ENCODE results near the gene COX4I1.

The COX4I1 gene

DNA sequence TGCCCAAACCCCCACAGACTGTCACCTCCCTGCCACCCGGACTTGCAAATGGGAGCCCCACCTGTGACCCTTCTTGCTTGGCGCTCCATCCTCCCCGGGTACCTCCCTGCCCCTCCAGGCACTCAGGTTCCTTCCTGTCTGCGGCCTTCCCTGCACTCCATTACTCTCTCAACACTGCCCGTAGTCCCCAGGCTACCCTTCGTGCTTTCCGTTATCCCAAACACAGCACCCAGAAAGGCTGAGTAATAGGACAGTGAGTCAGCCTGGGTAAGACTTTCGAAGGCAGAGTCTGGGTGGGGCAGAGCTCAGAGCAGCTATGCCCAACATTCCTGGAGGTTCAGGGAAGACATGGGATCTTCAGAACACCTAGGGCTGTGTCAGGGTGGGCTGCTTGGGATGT is 32.0 kb upstream of the COX4I1 start:
- DNase-seq (ENCODE audit: low read depth in 1 of 2, low spot score in 1 of 2) = no peak

DNA sequence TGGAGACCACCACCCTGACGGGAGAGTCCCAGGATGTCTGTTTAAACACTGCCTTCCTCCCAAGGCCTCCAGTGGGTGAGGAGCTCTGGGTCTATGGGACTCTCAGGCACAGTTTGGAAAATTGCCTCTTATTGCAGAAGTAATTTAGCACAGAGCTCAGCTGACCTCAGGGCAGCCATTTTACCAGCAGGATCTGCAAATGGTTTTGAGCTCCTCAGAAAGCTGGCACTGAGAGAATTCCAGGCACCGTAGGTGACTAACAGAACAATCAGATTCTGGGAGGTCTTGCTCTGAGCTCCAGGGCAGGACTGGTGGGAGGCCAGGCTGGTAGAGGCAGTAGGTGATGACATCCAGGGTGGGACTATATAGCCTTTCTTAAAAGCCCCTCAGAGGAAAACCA is 31.3 kb upstream of the COX4I1 start:
- DNase-seq (ENCODE audit: low read depth in 1 of 2, low spot score in 1 of 2) = no peak

DNA sequence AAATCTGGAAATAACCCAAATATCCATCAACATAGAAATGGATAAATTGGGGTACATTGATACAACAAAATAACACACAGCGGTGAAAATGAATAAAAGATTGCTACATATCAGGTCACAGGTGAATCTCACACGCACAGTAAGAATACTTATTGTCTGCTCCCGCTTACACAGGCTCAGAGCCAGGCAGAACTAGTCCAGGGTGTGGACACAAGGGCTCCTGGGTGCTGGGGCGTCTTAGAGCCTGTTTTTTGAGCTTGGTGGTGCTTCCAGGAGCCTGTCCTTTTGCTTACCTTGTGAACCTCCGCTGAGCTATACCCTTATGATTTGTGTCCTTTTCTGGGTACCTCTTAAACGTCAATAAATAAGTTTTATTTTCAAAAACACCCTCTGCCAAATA is 28.8 kb upstream of the COX4I1 start:
- DNase-seq (ENCODE audit: low read depth in 1 of 2, low spot score in 1 of 2) = no peak

DNA sequence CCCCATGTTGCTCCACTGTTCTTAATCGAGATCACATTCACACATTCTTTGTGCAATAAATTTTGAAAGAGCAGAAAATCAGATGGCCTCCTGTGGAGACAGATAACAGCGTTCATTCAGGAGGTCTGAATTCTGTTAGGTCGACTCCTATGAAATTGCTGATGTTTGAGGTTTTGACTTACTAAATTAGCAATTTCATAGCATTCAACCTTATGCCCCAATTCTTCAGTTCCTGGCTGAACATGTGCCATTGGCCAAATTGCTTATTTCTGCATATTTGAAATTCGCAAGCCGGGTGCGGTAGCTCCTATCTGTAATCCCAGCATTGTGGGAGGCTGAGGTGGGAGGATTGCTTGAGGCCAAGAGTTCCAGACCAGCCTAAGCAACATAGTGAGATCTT is 26.5 kb upstream of the COX4I1 start:
- DNase-seq (ENCODE audit: low read depth in 1 of 2, low spot score in 1 of 2) = no peak

- DNase-seq (ENCODE audit: low read depth in 1 of 2, low spot score in 1 of 2) = no peak
Measured at GRCh38 chr16:85774136-85774535, 25.4 kb upstream of the COX4I1 start.

GRCh38 chr16:85774811-85775210 is 24.7 kb upstream of the COX4I1 start:
- no peak for DNase-seq (ENCODE audit: low read depth in 1 of 2, low spot score in 1 of 2)

DNA sequence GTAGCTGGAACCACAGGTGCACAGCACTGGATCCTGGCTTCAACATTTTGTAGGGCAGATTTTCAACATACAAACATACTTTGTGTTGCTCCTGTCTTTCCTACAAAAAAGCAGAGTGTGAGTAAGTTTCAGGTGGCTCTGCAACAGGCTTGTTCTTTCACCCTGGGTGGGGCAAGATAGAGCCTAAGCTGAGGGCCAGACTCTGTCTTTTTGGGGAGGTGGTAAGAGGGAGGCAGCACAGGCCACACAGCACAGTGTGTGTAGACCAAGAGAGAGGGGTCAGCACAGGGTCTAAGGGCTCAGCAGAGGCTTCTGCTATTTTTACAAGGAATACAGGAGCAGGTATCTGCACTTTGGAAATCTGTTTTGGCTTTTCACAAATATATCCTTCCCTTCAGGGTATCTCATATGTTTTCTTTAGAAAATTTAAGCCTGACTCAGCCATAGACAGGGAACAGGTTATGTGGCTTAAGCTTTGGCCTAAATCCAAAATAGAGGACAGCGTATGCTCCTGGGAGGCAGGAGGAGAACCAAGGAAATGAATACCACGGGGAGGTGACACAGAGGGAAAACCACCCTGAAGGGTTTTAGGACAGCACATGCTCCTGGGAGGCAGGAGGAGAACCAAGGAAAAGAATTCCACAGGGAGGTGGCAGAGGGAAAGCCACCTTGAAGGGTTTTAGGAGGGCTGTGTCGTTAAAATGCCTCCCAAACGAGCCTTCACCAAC is 21.7 kb upstream of the COX4I1 start:
- DNase-seq (ENCODE audit: low read depth in 1 of 2, low spot score in 1 of 2) = no peak

DNA sequence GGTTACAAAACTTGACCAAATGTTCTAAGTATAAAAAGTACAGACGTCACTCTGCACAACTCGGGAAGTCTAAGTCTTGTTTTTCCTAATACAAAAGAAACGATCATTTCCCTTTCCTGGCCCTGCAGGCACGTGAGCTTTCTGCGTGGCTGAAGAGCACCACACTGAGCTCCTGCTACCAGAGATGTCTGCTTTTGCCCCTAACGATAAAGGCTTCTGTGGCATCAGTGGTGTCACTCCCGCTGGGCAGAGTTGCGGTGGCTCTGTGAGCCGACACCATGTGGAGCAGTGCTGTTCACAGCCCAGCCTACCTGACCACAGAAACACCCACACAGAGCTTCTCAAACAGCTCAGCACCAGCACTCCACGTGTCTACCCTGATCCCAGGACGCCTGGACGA is 20.6 kb upstream of the COX4I1 start:
- DNase-seq (ENCODE audit: low read depth in 1 of 2, low spot score in 1 of 2) = no peak

GRCh38 chr16:85780281-85780680 is 19.2 kb upstream of the COX4I1 start:
- DNase-seq (ENCODE audit: low read depth in 1 of 2, low spot score in 1 of 2) = no peak

- DNase-seq (ENCODE audit: low read depth in 1 of 2, low spot score in 1 of 2) = no peak
Measured at GRCh38 chr16:85781156-85781555, 18.3 kb upstream of the COX4I1 start.

DNA sequence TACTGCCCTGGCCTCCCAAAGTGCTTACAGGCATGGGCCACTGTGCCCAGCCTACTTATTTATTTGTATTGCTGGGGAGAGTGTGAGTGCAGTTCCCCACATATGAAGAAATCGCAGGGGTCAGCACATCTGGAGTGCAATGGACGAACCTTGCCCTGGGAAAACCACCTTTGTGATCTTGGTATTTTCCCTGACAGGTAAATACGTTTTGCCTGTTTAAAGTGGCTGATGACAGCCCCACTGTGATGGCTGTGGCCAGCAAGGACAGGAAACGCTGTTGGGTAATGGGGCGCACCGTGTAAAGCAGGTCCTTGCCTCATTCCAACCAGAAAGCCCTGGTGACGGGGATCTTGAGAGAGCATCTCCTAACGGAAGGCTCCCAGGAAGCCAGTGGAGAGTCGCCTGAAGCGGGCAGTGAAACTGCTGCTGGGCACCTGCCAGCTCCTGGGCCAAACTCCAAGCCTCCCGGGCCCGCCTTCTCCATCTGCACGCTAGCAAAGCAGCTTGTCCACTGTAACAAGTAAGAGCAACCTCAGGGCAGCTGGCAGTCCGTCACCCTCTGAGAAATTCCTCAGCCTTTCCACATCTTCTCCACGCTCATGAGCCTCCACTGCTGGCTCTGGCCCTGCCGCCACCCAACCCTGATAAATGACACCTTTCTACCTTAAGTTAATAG is 17.7 kb upstream of the COX4I1 start:
- no peak for DNase-seq (ENCODE audit: low read depth in 1 of 2, low spot score in 1 of 2)

- no peak for DNase-seq (ENCODE audit: low read depth in 1 of 2, low spot score in 1 of 2)
Measured at GRCh38 chr16:85782451-85782850, 17.0 kb upstream of the COX4I1 start.

GRCh38 chr16:85783441-85783840 is 16.1 kb upstream of the COX4I1 start:
- DNase-seq (ENCODE audit: low read depth in 1 of 2, low spot score in 1 of 2) = no peak

DNA sequence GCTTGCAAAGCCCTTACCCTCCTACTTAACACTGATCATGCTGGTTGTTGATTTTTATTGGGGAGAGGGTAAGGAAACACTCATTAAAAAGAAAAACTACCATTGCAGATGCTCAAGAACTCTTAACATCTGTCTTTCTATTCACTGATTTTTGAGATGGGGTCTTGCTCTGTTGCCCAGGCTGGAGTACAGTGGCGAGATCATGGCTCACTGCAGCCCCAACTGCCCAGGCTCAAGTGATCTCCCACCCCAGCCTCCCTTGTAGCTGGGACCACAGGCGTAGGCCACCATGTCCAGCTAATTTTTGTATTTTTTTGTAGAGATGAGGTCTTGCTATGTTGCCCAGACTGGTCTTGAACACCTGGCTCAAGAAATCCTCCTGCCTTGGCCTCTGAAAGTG is 14.7 kb upstream of the COX4I1 start:
- no peak for DNase-seq (ENCODE audit: low read depth in 1 of 2, low spot score in 1 of 2)

GRCh38 chr16:85785927-85786326 is 13.6 kb upstream of the COX4I1 start:
- DNase-seq (ENCODE audit: low read depth in 1 of 2, low spot score in 1 of 2) = no peak

- DNase-seq (ENCODE audit: low read depth in 1 of 2, low spot score in 1 of 2) = no peak
Measured at GRCh38 chr16:85788819-85789218, 10.7 kb upstream of the COX4I1 start.

DNA sequence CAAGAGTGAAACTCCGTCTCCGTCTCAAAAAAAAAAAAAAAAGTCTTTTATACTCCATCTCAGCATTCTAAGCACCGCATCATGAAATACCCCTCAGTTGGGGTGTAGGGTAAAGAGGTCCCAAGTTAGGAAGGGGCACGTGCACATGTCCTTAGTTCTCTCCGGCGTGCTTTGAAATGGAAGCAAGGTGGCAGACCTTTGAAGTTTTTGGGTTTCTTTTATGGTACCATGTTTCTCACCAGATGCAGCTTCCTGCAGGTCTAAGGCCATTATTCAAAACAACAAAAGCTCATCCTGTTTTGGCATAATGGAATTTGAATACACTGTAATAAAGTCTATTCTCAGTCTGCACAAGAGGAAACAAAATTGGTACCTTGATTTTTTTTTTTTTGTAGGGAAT is 9.7 kb upstream of the COX4I1 start:
- DNase-seq (ENCODE audit: low read depth in 1 of 2, low spot score in 1 of 2) = no peak

DNA sequence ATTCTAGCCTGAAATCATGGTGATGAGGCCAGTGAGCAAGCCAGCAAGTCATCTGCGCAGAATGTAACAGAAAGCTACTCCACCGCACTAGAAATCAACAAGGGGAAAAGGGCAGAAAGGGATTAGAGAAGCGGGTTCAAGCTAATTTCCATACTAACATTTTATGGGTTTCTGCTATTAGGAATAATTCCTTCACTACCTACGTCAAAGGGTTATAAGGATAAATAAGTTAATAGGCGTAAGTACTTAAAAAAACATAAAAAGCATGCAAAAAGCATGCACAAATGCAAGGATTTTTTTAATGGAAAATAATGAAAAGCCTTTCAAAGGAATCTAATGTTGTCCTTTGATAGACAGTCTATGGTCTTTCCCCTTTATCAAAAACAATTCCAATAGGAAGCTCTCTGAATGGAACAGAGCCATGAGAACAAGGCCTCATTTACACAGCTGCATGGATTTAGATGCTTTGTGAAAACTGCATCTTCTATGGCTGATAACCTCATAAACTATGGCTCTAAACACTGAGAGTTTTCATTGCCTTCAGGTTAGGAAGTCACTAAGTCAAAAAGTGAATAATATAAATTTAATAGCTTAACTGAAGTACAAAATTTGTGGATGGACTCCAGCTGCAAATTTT is 5.7 kb upstream of the COX4I1 start:
- DNase-seq (ENCODE audit: low read depth in 1 of 2, low spot score in 1 of 2) = no peak

- no peak for DNase-seq (ENCODE audit: low read depth in 1 of 2, low spot score in 1 of 2)
Measured at GRCh38 chr16:85794696-85795095, 4.8 kb upstream of the COX4I1 start.

DNA sequence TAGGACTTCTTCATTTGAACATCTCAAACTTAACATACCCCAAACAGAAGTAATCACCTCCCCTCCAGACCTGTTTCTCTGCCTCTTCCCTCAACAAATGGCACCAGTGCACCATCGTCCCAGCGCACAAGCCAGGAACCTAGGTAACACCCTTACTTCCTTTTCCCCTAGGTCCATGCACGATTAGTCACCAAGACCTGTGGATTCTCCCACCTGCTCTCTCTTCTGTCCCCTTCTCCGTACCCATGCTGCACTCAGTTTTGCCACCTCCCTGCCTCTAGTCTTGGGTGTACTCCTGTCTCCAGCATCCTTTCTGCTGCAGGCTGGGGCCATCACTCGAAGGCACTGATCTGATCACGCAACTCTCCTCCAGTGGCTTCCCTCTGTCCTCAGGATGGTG is 3.3 kb upstream of the COX4I1 start:
- DNase-seq (ENCODE audit: low read depth in 1 of 2, low spot score in 1 of 2) = no peak

DNA sequence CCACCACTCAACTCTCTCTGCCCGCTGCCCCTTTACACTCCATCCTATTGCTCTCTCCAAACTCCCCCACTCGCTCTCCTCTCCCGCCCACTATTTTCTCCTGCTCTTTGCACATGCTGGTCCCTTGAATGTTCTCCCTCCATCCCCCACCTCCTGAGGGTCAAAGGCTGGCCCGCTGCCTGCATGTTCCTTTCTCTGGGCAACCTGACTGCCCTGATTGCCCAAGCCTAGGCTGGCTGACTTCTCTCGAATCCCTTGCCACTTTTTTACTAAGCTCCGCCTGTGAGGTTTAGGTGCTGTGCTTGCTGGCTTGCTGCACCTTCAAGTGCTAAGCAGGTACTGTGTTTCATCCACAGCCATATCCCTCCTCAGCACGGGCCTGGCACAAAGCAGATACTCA is 2.9 kb upstream of the COX4I1 start:
- no peak for DNase-seq (ENCODE audit: low read depth in 1 of 2, low spot score in 1 of 2)

GRCh38 chr16:85798283-85798776 is 1.2 kb upstream of the COX4I1 start:
- no peak for DNase-seq (ENCODE audit: low read depth in 1 of 2, low spot score in 1 of 2)

All from activated T-helper 1 cell treated with anti-CD3 and anti-CD28 coated beads, Interleukin-2, amount 50 U/mL, for 16 hours (primary cell).